ENCODE measurements around the gene LY6G6F. TPM values are rescaled to one million over a fixed set of nuclear protein-coding genes. Genes with fewer than 3 reads are reported as not detected.

LY6G6F gene
- total and polyA plus RNA-seq, 2 donors (not counting 3 experiments of a cell fraction or from before 2014, with no cell fraction given): not detected

DNA sequence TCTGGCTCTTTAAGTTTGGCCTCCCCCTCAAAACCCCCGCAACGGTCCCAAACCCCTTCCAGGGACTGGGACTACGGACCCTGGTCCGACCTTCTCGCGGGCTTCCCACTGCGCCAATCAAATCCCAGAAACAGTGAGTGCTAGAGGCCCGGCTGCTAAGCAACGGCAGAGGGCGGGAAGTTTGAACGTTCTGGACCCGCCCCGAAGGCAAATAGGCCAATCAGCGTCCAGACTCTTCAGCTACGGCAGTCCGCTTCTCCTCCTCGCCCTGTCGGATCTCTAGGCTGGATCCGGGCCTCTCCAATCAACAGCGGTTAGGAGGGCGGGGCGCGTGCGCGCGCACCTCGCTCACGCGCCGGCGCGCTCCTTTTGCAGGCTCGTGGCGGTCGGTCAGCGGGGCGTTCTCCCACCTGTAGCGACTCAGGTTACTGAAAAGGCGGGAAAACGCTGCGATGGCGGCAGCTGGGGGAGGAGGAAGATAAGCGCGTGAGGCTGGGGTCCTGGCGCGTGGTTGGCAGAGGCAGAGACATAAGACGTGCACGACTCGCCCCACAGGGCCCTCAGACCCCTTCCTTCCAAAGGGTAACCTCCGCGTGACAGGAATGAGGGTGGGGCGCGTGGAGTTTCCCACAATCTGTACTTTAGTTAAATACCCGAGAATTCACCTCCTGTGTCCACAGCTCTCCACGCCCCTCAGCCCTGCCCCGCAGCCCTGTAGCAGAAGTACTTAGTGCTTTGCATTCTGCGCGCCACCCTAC is 33.2 kb downstream of the LY6G6F start, which contains the start of gene MSH5:
Gene MSH5, plus strand, starts transcription at position 367 of the 758 bp plus-strand sequence. CDS start 462 bp downstream, outside the sequence.
- POLR2A ChIA-PET: interaction anchor here (0.5 to 3.2 kb wide), 5 partner anchors 10 to 159 kb away, joined by 3 to 19 read pairs (median 4); partner anchors contain the start of genes ABHD16A, DDAH2, HSPA1A and HSPA1B
- FAIRE-seq: peak; percentile 99
- intact Hi-C loops (cut with micrococcal nuclease) (loop anchor here (1.0 to 10.0 kb wide), 7 partner anchors 37 to 195 kb away; partner anchors contain the start of genes ABHD16A, ATP6V1G2, BAG6 and C6orf47), dilution Hi-C loops (cut with MboI; ENCODE audit: extremely low pct_ligation_motif_present, low sequenced_read_pairs) (no loop called here)
- Histone ChIP-seq H3K27me3 (ENCODE audit: control insufficient read depth in 2 of 2, insufficient read depth in 2 of 2, low read length in 2 of 2) (no peaks in the 10 kb centered on the region), H3K79me2 (ENCODE audit: control insufficient read depth, insufficient read depth, low read length) (peaks cover 24% of the 10 kb centered on the region), H3K27ac (ENCODE audit: insufficient read depth, low read depth, low read length) (peak within 1 kb of the TSS; percentile 94), H3K9me3 (replicated peaks; ENCODE audit: control insufficient read depth, insufficient read depth, low read length) (no peaks in the 10 kb centered on the region), H3K4me1 (ENCODE audit: control insufficient read depth, extremely low read depth, insufficient read depth, low read length) (peaks cover 31% of the 10 kb centered on the region), H4K20me1 (replicated peaks; ENCODE audit: control insufficient read depth, extremely low read depth, insufficient read depth, low read length) (no peaks in the 10 kb centered on the region), H3K36me3 (ENCODE audit: control insufficient read depth in 2 of 2, extremely low read depth in 1 of 2, insufficient read depth in 2 of 2, low read length in 2 of 2) (no peaks in the 10 kb centered on the region), H2AFZ (ENCODE audit: low read depth, low read length) (peak within 1 kb of the TSS; percentile 35), H3K9ac (replicated peaks; ENCODE audit: extremely low read depth, insufficient read depth, low read length) (peak within 1 kb of the TSS; percentile 81), H3K4me3 (replicated peaks in 1 of 3; ENCODE audit: insufficient read depth in 1 of 3, low read depth in 1 of 3, low read length in 3 of 3) (peak within 1 kb of the TSS; percentile 23 to 76 (median 61)), H3K4me2 (ENCODE audit: insufficient read depth, low read length) (peak within 1 kb of the TSS; percentile 79), H3K9me1 (replicated peaks; ENCODE audit: control insufficient read depth, extremely low read depth, insufficient read depth, low read length) (no peaks in the 10 kb centered on the region)
- TF ChIP-seq POLR2A (IDR thresholded peaks at IDR 0.05; ENCODE audit: low read depth, low read length) (peak; percentile 65), JUN (IDR thresholded peaks at IDR 0.05; ENCODE audit: borderline replicate concordance, insufficient read depth, insufficient read length, low read depth) (no peak), POLR2AphosphoS5 (IDR thresholded peaks at IDR 0.05; ENCODE audit: insufficient read depth, low read depth, low read length) (peak; percentile 76)
- TF ChIP-seq, protein P1, sequence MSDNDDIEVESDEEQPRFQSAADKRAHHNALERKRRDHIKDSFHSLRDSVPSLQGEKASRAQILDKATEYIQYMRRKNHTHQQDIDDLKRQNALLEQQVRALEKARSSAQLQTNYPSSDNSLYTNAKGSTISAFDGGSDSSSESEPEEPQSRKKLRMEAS (IDR thresholded peaks at IDR 0.05; ENCODE audit: insufficient read depth, insufficient read length): peak; percentile 43
- peak; percentile 100 for DNase-seq (ENCODE audit: low read depth, low spot score)
- TSS peak; percentile 11 for BruUV-seq (replicated peaks)
- CTCF ChIA-PET: interaction anchor here (0.8 to 6.0 kb wide), 10 partner anchors 10 to 104 kb away, joined by 3 to 55 read pairs (median 6); partner anchors contain the start of genes ABHD16A, DDAH2 and LY6G5C

Measured in endothelial cell of umbilical vein (primary cell).